Body of pancreas (tissue), 4 donors: ENCODE results near the gene LRRC1.

ENCODE experiments used
- CTCF ChIP-seq, 7 experiments: fragments of 450-650 bp in 4 of 7; fragments of 200-600 bp in 3 of 7; sonication (generic) in 3 of 7; IDR thresholded peaks; one replicate each; pipeline ENCODE4 v1.5.1; 2016 to 2019; ENCODE audit warnings: antibody characterized with exemption in 7 of 7
- POLR2A ChIP-seq, 3 donors: fragments of 450-650 bp; IDR thresholded peaks; one replicate each; pipeline ENCODE4 v1.6.1; 2016; ENCODE audit warnings: antibody characterized with exemption in 3 of 3, mild to moderate bottlenecking in 2 of 3

- TF ChIP-seq CTCF (IDR thresholded peaks at IDR 0.05) (no peak), POLR2A (IDR thresholded peaks at IDR 0.05) (no peak)
Observed at GRCh38 chr6:53761036-53761435, 33.8 kb upstream of the LRRC1 start.
